Neural cell (in vitro differentiated cells): ENCODE measurements around the gene SCAF4. TPM values are rescaled to one million over a fixed set of nuclear protein-coding genes. Genes with fewer than 3 reads are reported as not detected.

Source experiments
- H2AFZ ChIP-seq: fragments of 200-600, 300-800 bp; sonication (generic), shearing (Covaris generic); 2 replicates; pipeline ENCODE4 v1.6.0; 2014; ENCODE audit warnings: low read depth, mild to moderate bottlenecking, antibody characterized with exemption, low read length, moderate library complexity
- H3F3A ChIP-seq: fragments of 200-600 bp; shearing (Covaris generic); 2 replicates; pipeline ENCODE4 v1.6.1; 2016; ENCODE audit warnings: mild to moderate bottlenecking, moderate library complexity, mixed read lengths, antibody characterized with exemption, low read length; ENCODE audit not compliant: insufficient read depth, poor library complexity, severe bottlenecking
- H3K27ac ChIP-seq: fragments of 200-600, 300-800 bp; sonication (generic), shearing (Covaris generic); 2 replicates; pipeline ENCODE4 v1.5.1; 2014; ENCODE audit warnings: mild to moderate bottlenecking, low read length, moderate library complexity
- H3K27me3 ChIP-seq: fragments of 300-800, 200-600 bp; sonication (generic), shearing (Covaris generic); 2 replicates; pipeline ENCODE4 v1.6.0; 2014; ENCODE audit warnings: mild to moderate bottlenecking, low read depth, low read length, moderate library complexity; ENCODE audit not compliant: insufficient read depth
- H3K36me3 ChIP-seq: fragments of 300-800, 200-600 bp; sonication (generic), shearing (Covaris generic); 2 replicates; pipeline ENCODE4 v1.5.1; 2014; ENCODE audit warnings: mild to moderate bottlenecking, antibody characterized with exemption, low read length, moderate library complexity; ENCODE audit not compliant: insufficient read depth
- H3K4me2 ChIP-seq: fragments of 300-800, 200-600 bp; sonication (generic), shearing (Covaris generic); 2 replicates; pipeline ENCODE4 v1.6.0; 2014; ENCODE audit warnings: mild to moderate bottlenecking, low read length
- H3K4me3 ChIP-seq: fragments of 300-800, 200-600 bp; sonication (generic), shearing (Covaris generic); 2 replicates; pipeline ENCODE4 v1.5.1; 2014; ENCODE audit warnings: mild to moderate bottlenecking, low read length, moderate library complexity
- H3K79me2 ChIP-seq: fragments of 200-600 bp; shearing (Covaris generic); replicated peaks from 2 replicates; pipeline ENCODE4 v1.6.0; 2014; ENCODE audit warnings: mild to moderate bottlenecking, low read length, moderate library complexity; ENCODE audit not compliant: insufficient read depth
- H3K9ac ChIP-seq: fragments of 300-800, 200-600 bp; sonication (generic), shearing (Covaris generic); 2 replicates; pipeline ENCODE4 v1.6.1; 2016; ENCODE audit warnings: mild to moderate bottlenecking, low read length, mixed read lengths
- H3K9me2 ChIP-seq: fragments of 200-600 bp; shearing (Covaris generic); 2 replicates; pipeline ENCODE4 v1.6.1; 2016; ENCODE audit warnings: mild to moderate bottlenecking, low read length, mixed read lengths; ENCODE audit not compliant: insufficient read depth
- H3K9me3 ChIP-seq: fragments of 200-600, 300-800 bp; sonication (generic), shearing (Covaris generic); 2 replicates; pipeline ENCODE4 v1.6.1; 2016; ENCODE audit warnings: mild to moderate bottlenecking, mixed run types, low read length, moderate library complexity, mixed read lengths
- H4K20me1 ChIP-seq: fragments of 200-600 bp; shearing (Covaris generic); 2 replicates; pipeline ENCODE4 v1.6.1; 2016; ENCODE audit warnings: mild to moderate bottlenecking, mixed run types; ENCODE audit not compliant: insufficient read depth
- EP300 ChIP-seq: fragments of 450-650 bp; conservative IDR thresholded peaks from 2 replicates; pipeline ENCODE4 v1.6.1; 2014; ENCODE audit warnings: antibody characterized with exemption, mild to moderate bottlenecking, moderate library complexity; ENCODE audit not compliant: poor library complexity, severe bottlenecking
- EZH2 ChIP-seq: fragments of 200-600, 300-800 bp; shearing (Covaris generic), sonication (generic); IDR thresholded peaks from 2 replicates; pipeline ENCODE4 v1.6.1; 2014; ENCODE audit warnings: antibody characterized with exemption, low read length, borderline replicate concordance, mild to moderate bottlenecking; ENCODE audit not compliant: insufficient read depth, poor library complexity, severe bottlenecking
- MXI1 ChIP-seq: fragments of 450-650 bp; conservative IDR thresholded peaks from 2 replicates; pipeline ENCODE4 v1.6.1; 2014; ENCODE audit warnings: antibody characterized with exemption, mild to moderate bottlenecking; ENCODE audit not compliant: poor library complexity, severe bottlenecking
- POLR2AphosphoS5 ChIP-seq: IDR thresholded peaks from 2 replicates; pipeline ENCODE4 v1.6.1; 2012
- RAD21 ChIP-seq: fragments of 450-650 bp; conservative IDR thresholded peaks from 2 replicates; pipeline ENCODE4 v1.6.1; 2014; ENCODE audit warnings: antibody characterized with exemption, mild to moderate bottlenecking, moderate library complexity
- SMC3 ChIP-seq: fragments of 450-650 bp; conservative IDR thresholded peaks from 2 replicates; pipeline ENCODE4 v1.6.1; 2014; ENCODE audit warnings: antibody characterized with exemption, mild to moderate bottlenecking, moderate library complexity; ENCODE audit not compliant: poor library complexity
- TAF1 ChIP-seq: IDR thresholded peaks from 2 replicates; pipeline ENCODE4 v1.6.1; 2012; ENCODE audit warnings: low read depth
- polyA plus RNA-seq: library from polyadenylated mRNA; depleted of rRNA; stranded (reverse); fragments of >200 nt; gene quantifications from 2 replicates; pipeline ENCODE4 v1.2.3, GENCODE V29; 2014
- TF ChIP-seq, protein P1 (sequence below): IDR thresholded peaks from 2 replicates; pipeline ENCODE4 v1.6.1; 2012; ENCODE audit warnings: borderline replicate concordance
- TF ChIP-seq, protein P2 (sequence below): fragments of 450-650 bp; IDR thresholded peaks from 2 replicates; pipeline ENCODE4 v1.5.1; 2014; ENCODE audit warnings: antibody characterized with exemption, mild to moderate bottlenecking, moderate library complexity; ENCODE audit not compliant: poor library complexity, severe bottlenecking

SCAF4 gene
- polyA plus RNA-seq, 1 donor from 2014 or later: 5.4 TPM

DNA sequence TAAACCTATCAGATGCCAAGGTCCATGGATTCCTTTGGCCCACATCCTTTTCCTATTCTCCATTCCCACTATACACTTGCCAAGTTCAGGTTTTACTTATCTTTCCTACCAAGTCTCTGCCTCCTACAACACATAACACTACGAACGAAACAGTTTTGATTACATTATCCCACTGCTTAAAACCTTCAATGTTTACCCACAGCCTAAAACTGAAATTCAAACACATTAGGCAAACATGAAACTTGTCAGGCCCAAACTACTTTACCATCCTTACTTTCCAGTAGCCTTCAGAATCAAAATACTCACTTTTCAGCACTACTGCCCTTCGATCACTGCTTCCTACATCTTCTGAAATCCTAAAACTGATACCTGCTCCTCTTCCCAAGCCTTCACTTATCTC, 3.0 kb downstream of the SCAF4 start:
- H3K27ac ChIP-seq: no peak overlapping the region
- peak overlapping the region; percentile 88 for H3K4me3 ChIP-seq
- TF ChIP-seq, protein P1, sequence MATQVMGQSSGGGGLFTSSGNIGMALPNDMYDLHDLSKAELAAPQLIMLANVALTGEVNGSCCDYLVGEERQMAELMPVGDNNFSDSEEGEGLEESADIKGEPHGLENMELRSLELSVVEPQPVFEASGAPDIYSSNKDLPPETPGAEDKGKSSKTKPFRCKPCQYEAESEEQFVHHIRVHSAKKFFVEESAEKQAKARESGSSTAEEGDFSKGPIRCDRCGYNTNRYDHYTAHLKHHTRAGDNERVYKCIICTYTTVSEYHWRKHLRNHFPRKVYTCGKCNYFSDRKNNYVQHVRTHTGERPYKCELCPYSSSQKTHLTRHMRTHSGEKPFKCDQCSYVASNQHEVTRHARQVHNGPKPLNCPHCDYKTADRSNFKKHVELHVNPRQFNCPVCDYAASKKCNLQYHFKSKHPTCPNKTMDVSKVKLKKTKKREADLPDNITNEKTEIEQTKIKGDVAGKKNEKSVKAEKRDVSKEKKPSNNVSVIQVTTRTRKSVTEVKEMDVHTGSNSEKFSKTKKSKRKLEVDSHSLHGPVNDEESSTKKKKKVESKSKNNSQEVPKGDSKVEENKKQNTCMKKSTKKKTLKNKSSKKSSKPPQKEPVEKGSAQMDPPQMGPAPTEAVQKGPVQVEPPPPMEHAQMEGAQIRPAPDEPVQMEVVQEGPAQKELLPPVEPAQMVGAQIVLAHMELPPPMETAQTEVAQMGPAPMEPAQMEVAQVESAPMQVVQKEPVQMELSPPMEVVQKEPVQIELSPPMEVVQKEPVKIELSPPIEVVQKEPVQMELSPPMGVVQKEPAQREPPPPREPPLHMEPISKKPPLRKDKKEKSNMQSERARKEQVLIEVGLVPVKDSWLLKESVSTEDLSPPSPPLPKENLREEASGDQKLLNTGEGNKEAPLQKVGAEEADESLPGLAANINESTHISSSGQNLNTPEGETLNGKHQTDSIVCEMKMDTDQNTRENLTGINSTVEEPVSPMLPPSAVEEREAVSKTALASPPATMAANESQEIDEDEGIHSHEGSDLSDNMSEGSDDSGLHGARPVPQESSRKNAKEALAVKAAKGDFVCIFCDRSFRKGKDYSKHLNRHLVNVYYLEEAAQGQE: no peak
- no peak for TF ChIP-seq TAF1
- TF ChIP-seq, protein P2, sequence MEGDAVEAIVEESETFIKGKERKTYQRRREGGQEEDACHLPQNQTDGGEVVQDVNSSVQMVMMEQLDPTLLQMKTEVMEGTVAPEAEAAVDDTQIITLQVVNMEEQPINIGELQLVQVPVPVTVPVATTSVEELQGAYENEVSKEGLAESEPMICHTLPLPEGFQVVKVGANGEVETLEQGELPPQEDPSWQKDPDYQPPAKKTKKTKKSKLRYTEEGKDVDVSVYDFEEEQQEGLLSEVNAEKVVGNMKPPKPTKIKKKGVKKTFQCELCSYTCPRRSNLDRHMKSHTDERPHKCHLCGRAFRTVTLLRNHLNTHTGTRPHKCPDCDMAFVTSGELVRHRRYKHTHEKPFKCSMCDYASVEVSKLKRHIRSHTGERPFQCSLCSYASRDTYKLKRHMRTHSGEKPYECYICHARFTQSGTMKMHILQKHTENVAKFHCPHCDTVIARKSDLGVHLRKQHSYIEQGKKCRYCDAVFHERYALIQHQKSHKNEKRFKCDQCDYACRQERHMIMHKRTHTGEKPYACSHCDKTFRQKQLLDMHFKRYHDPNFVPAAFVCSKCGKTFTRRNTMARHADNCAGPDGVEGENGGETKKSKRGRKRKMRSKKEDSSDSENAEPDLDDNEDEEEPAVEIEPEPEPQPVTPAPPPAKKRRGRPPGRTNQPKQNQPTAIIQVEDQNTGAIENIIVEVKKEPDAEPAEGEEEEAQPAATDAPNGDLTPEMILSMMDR: no peak
- TF ChIP-seq MXI1: no peak
- no peak for TF ChIP-seq EZH2
- no peak for TF ChIP-seq POLR2AphosphoS5
- TF ChIP-seq SMC3: no peak
- TF ChIP-seq RAD21: no peak
- TF ChIP-seq EP300: no peak
- no peak overlapping the region for H3K9ac ChIP-seq
- H4K20me1 ChIP-seq: no peaks in the 10 kb centered on the region
- H3F3A ChIP-seq: no peaks in the 10 kb centered on the region
- peak overlapping the region; percentile 69 for H3K4me2 ChIP-seq
- H3K27me3 ChIP-seq: no peaks in the 10 kb centered on the region
- no peaks in the 10 kb centered on the region for H3K36me3 ChIP-seq
- H3K79me2 ChIP-seq: peaks cover 68% of the 10 kb centered on the region
- H2AFZ ChIP-seq: no peak overlapping the region
- H3K9me3 ChIP-seq: no peaks in the 10 kb centered on the region
- H3K9me2 ChIP-seq: no peaks in the 10 kb centered on the region

DNA sequence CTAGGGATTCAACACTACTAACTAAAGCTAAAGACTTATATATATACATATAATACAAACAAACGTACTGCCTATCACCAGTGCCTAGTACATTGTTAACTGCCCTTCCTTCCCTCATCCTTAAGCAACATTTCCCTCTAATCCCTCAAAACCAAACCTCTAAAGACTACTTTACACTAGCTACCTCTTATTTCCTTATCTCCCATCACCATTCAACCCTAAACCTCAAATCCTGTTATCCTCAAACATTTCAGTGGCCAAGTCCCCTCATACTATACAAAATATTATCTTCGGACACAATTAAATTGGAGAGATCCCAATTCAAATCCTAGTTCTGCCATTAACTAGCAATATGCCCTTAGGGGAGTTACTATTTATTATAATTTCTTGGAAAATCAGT, 3.7 kb downstream of the SCAF4 start:
- Histone ChIP-seq H3K9me3 (no peaks in the 10 kb centered on the region), H3F3A (no peaks in the 10 kb centered on the region), H4K20me1 (no peaks in the 10 kb centered on the region), H3K36me3 (no peaks in the 10 kb centered on the region), H2AFZ (no peak overlapping the region), H3K9ac (no peak overlapping the region), H3K27me3 (no peaks in the 10 kb centered on the region), H3K9me2 (no peaks in the 10 kb centered on the region), H3K27ac (no peak overlapping the region), H3K79me2 (peaks cover 75% of the 10 kb centered on the region), H3K4me2 (no peak overlapping the region), H3K4me3 (peak overlapping the region; percentile 88)
- no peak for TF ChIP-seq EZH2
- TF ChIP-seq, protein P1: no peak
